Measurements from ENCODE around the gene CBFA2T3.

DNA sequence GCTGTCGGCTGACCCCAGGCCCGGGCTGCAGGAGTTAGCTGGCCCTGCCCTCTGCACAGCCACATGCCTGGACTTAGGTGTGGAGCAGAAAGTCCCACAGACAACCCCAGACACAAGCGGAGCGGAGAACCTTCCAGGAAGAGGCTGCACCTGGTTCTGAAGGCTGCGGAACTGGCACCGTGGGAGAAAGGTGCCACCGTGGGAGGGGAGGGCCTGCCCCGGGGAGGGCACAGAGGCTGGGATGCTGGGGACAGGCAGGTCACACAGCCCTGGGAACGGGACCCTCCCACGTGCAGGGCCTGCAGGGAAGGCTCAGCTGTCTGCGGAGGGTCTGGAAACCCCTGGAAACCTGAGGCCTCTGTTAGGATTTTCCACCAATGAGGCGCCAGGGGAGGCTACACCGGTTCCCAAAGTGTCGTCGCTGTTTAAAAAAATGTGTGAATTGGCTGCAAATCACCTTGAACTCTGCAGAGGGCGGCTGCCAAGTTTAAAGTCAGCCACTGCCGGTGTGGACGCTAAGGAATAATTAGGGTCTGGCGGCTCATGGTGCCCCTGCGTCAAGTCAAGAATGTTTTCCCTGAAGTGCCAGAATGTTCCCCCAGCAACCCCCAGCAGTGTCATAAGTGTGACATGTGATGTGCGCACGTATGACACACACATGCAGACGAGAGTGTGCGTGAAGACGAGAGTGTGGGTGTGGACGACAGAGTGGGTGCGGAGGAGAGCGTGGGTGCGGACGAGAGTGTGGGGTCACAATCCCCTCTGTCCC lies 59.7 kb downstream of the CBFA2T3 start:
- TF ChIP-seq ZNF274 (IDR thresholded peaks at IDR 0.05; ENCODE audit: low read depth, low read length) (no peak), SUZ12 (IDR thresholded peaks at IDR 0.05; ENCODE audit: extremely low read depth, insufficient read depth, insufficient read length) (no peak)
